GM12878 (cell line): ENCODE results near the gene STRA8. TPM values are rescaled to one million over a fixed set of nuclear protein-coding genes. Genes with fewer than 3 reads are reported as not detected.

Experiments
- ATAC-seq: fragments of 200-7000 bp; cut with Tn5 transposase; 3 replicates; pipeline ENCODE4 v1.9.1; 2020; ENCODE audit warnings: mild to moderate bottlenecking, moderate library complexity
- BruUV-seq: library from RNA; stranded (reverse); fragments of 400-500 nt; replicated peaks from 2 replicates; lab custom pipeline; 2021; lab: Mats Ljungman, UMichigan
- CTCF ChIA-PET: fragments of 300-600 bp; sonication (Branson Sonifier 250); formaldehyde crosslinking; extraction: SDS; loops from one replicate; lab custom pipeline; 2021; ENCODE audit warnings: inconsistent platforms; lab: Yijun Ruan, JAX
- POLR2A ChIA-PET: fragments of 350-600 bp; formaldehyde crosslinking; extraction: SDS; loops from one replicate; lab custom pipeline; 2021; ENCODE audit warnings: inconsistent platforms; lab: Charles Lee
- RAD21 ChIA-PET: fragments of 300-600 bp; sonication (Branson Sonifier 250); formaldehyde crosslinking; loops from one replicate; lab custom pipeline; 2023; ENCODE audit warnings: antibody characterized with exemption; ENCODE audit not compliant: unreplicated experiment; lab: Charles Lee
- SMC1A ChIA-PET: fragments of 300-600 bp; sonication (Branson Sonifier 250); formaldehyde crosslinking; loops from one replicate; lab custom pipeline; 2023; ENCODE audit not compliant: unreplicated experiment, uncharacterized antibody; lab: Charles Lee
- DNase-seq: peaks from one replicate; pipeline ENCODE4 v3.0.0-alpha.2; 2011; ENCODE audit warnings: low read depth, low spot score
- FAIRE-seq: peaks from 3 replicates; lab custom pipeline; 2011; peaks lifted over from hg19 to GRCh38; lab: Jason Lieb, UNC
- H2AFZ ChIP-seq: 2 replicates; pipeline ENCODE4 v1.6.0; 2011; ENCODE audit warnings: low read depth, low read length, control low read depth; ENCODE audit not compliant: control insufficient read depth
- H3K27ac ChIP-seq: 2 replicates; pipeline ENCODE4 v1.5.1; 2011; ENCODE audit warnings: control low read depth; ENCODE audit not compliant: control insufficient read depth, insufficient read depth
- H3K27me3 ChIP-seq, 2 experiments: replicated peaks in 1 of 2; 2 replicates each; pipeline versions ENCODE4 v1.6.0 to v1.6.1; 2011; ENCODE audit warnings: low read length in 1 of 2; ENCODE audit not compliant: control insufficient read depth in 2 of 2, insufficient read depth in 2 of 2
- H3K36me3 ChIP-seq, 2 experiments: 2 replicates each; pipeline ENCODE4 v1.5.1; 2011; ENCODE audit warnings: low read length in 1 of 2; ENCODE audit not compliant: control insufficient read depth in 2 of 2, insufficient read depth in 2 of 2
- H3K4me1 ChIP-seq: 2 replicates; pipeline ENCODE4 v1.6.1; 2011; ENCODE audit warnings: mild to moderate bottlenecking, low read length, moderate library complexity, mixed read lengths; ENCODE audit not compliant: control insufficient read depth, insufficient read depth
- H3K4me2 ChIP-seq: 2 replicates; pipeline ENCODE4 v1.6.0; 2011; ENCODE audit warnings: control low read depth; ENCODE audit not compliant: control insufficient read depth, insufficient read depth
- H3K4me3 ChIP-seq: fragments of 200-600 bp; sonication (generic); 2 replicates; pipeline ENCODE4 v1.5.1; 2016
- H3K79me2 ChIP-seq: 2 replicates; pipeline ENCODE4 v1.6.0; 2011; ENCODE audit warnings: low read length; ENCODE audit not compliant: control insufficient read depth, insufficient read depth
- H3K9ac ChIP-seq: 2 replicates; pipeline ENCODE4 v1.8.0; 2011; ENCODE audit warnings: low read length, control low read depth, mixed read lengths; ENCODE audit not compliant: control insufficient read depth, insufficient read depth
- H3K9me3 ChIP-seq: replicated peaks from 3 replicates; pipeline ENCODE4 v1.5.1; 2011; ENCODE audit warnings: mild to moderate bottlenecking, low read length; ENCODE audit not compliant: control insufficient read depth, insufficient read depth
- H4K20me1 ChIP-seq: 2 replicates; pipeline ENCODE4 v1.6.0; 2011; ENCODE audit not compliant: control insufficient read depth, insufficient read depth
- BCL11A ChIP-seq: IDR thresholded peaks from 2 replicates; pipeline ENCODE4 v1.6.1; 2011; ENCODE audit warnings: low read depth, low read length
- CREB1 ChIP-seq: IDR thresholded peaks from 2 replicates; pipeline ENCODE4 v1.6.1; 2012; ENCODE audit warnings: low read depth, mild to moderate bottlenecking, inconsistent platforms
- MEF2A ChIP-seq: IDR thresholded peaks from 2 replicates; pipeline ENCODE4 v1.6.1; 2011; ENCODE audit warnings: low read depth, mild to moderate bottlenecking, low read length, moderate library complexity; ENCODE audit not compliant: insufficient read depth
- MEF2B ChIP-seq: fragments of 450-650 bp; IDR thresholded peaks from 2 replicates; pipeline ENCODE4 v1.6.1; 2018; ENCODE audit warnings: mild to moderate bottlenecking, moderate library complexity; ENCODE audit not compliant: partially characterized antibody, poor library complexity, severe bottlenecking
- MLLT1 ChIP-seq: fragments of 450-650 bp; IDR thresholded peaks from 2 replicates; pipeline ENCODE4 v1.6.1; 2016; ENCODE audit warnings: mild to moderate bottlenecking
- MTA2 ChIP-seq: fragments of 450-650 bp; IDR thresholded peaks from 2 replicates; pipeline ENCODE4 v1.6.1; 2016; ENCODE audit warnings: low read depth, mild to moderate bottlenecking, moderate library complexity
- NFXL1 ChIP-seq: fragments of 450-650 bp; IDR thresholded peaks from 2 replicates; pipeline ENCODE4 v1.6.1; 2017; ENCODE audit warnings: antibody characterized with exemption, mild to moderate bottlenecking, borderline replicate concordance
- PML ChIP-seq: IDR thresholded peaks from 2 replicates; pipeline ENCODE4 v1.6.1; 2012; ENCODE audit warnings: low read length, inconsistent platforms
- RB1 ChIP-seq: fragments of 450-650 bp; formaldehyde crosslinking; IDR thresholded peaks from 2 replicates; pipeline ENCODE4 v1.6.1; 2017; ENCODE audit warnings: mild to moderate bottlenecking, borderline replicate concordance
- SUZ12 ChIP-seq: fragments of 200-600 bp; sonication (generic); IDR thresholded peaks from one replicate; pipeline ENCODE4 v1.6.1; 2018; ENCODE audit warnings: antibody characterized with exemption, mild to moderate bottlenecking; ENCODE audit not compliant: unreplicated experiment
- ZNF207 ChIP-seq: fragments of 450-650 bp; IDR thresholded peaks from 2 replicates; pipeline ENCODE4 v1.6.1; 2014; ENCODE audit warnings: antibody characterized with exemption, mild to moderate bottlenecking, borderline replicate concordance
- ZNF217 ChIP-seq: fragments of 450-650 bp; IDR thresholded peaks from 2 replicates; pipeline ENCODE4 v1.6.1; 2017; ENCODE audit warnings: antibody characterized with exemption, mild to moderate bottlenecking
- ZNF622 ChIP-seq: fragments of 450-650 bp; IDR thresholded peaks from 2 replicates; pipeline ENCODE4 v1.6.1; 2017; ENCODE audit warnings: mild to moderate bottlenecking, inconsistent platforms
- WGBS: methylation state at CpG from one replicate; pipeline ENCODE4 v1.1.6; 2016; ENCODE audit warnings: low lambda C conversion rate; ENCODE audit not compliant: insufficient replicate concordance, insufficient coverage; ENCODE audit errors: missing lambda C conversion rate; 5-methylcytosine and 5-hydroxymethylcytosine counted together
- in situ Hi-C: fragments of 300-500 bp; cut with MboI; formaldehyde crosslinking; loops from 9 replicates; pipeline ENCODE4 v1.14.3; 2018; ENCODE audit warnings: mixed read lengths
- intact Hi-C: fragments of 100-400 bp; cut with micrococcal nuclease; formaldehyde crosslinking; loops from one replicate; pipeline ENCODE4 v1.14.2; 2022; ENCODE audit not compliant: unreplicated experiment
- polyA plus RNA-seq, 11 experiments: library from polyadenylated mRNA; depleted of rRNA in 4 of 11; unstranded in 6 of 11; stranded (reverse) in 5 of 11; fragments of >200 nt; fragmentation: Nextera tagmentation in 4 of 11; fragmentation: Illumina TruSeq in 1 of 11; extraction: Ambion mirVana in 4 of 11; extraction: Trizol in 1 of 11; gene quantifications; 1 replicate in 1 of 11; 2 replicates in 10 of 11; pipeline versions ENCODE4 v1.2.1 to v1.2.3, GENCODE V29; 2011 to 2016; ENCODE audit warnings: inconsistent platforms in 2 of 11, missing spikeins in 2 of 11, low read depth in 1 of 11
- total RNA-seq, 4 experiments: library from RNA; depleted of rRNA in 3 of 4; stranded (reverse); fragments of >200 nt in 3 of 4; fragmentation: Illumina TruSeq in 1 of 4; extraction: Trizol in 1 of 4; gene quantifications; 2 replicates each; pipeline versions ENCODE4 v1.2.1 to v1.2.3, GENCODE V29; 2013 to 2021
- TF ChIP-seq, protein P1 (sequence below): fragments of 150-350 bp; IDR thresholded peaks from 2 replicates; pipeline ENCODE4 v1.6.1; 2016; ENCODE audit warnings: low read depth, low read length
- TF ChIP-seq, protein P2 (sequence below): fragments of 450-650 bp; formaldehyde crosslinking; IDR thresholded peaks from 2 replicates; pipeline ENCODE4 v1.4.0; 2022; ENCODE audit warnings: mild to moderate bottlenecking, moderate library complexity

Gene STRA8
- total and polyA plus RNA-seq, 10 of the 15 experiments (the other 5 are each of a cell fraction or from before 2014, with no cell fraction given) = 0.15 TPM; not detected in 9

DNA sequence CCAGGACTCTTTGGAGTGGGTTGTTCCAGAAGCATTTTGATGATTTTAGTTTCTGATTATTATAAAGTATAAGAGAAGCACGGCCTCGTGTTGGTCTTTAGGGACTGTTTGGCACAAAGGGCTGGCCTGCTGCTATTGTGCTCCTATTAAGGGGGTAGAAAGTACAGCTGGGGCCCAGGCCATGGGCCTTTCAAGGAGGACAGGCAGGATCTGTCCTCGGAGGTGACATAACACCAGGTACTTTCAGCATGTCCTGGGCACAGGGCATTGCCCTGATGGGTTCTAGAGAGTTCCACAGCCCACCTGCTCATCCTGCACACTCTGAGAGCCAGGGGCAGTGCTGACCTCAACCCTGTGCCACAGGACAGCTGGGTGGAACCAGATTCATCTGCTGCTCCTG lies 24.9 kb downstream of the STRA8 start (continued):
- TF ChIP-seq, protein P1, sequence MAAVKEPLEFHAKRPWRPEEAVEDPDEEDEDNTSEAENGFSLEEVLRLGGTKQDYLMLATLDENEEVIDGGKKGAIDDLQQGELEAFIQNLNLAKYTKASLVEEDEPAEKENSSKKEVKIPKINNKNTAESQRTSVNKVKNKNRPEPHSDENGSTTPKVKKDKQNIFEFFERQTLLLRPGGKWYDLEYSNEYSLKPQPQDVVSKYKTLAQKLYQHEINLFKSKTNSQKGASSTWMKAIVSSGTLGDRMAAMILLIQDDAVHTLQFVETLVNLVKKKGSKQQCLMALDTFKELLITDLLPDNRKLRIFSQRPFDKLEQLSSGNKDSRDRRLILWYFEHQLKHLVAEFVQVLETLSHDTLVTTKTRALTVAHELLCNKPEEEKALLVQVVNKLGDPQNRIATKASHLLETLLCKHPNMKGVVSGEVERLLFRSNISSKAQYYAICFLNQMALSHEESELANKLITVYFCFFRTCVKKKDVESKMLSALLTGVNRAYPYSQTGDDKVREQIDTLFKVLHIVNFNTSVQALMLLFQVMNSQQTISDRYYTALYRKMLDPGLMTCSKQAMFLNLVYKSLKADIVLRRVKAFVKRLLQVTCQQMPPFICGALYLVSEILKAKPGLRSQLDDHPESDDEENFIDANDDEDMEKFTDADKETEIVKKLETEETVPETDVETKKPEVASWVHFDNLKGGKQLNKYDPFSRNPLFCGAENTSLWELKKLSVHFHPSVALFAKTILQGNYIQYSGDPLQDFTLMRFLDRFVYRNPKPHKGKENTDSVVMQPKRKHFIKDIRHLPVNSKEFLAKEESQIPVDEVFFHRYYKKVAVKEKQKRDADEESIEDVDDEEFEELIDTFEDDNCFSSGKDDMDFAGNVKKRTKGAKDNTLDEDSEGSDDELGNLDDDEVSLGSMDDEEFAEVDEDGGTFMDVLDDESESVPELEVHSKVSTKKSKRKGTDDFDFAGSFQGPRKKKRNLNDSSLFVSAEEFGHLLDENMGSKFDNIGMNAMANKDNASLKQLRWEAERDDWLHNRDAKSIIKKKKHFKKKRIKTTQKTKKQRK = no peak
- TF ChIP-seq CREB1 = no peak

- H4K20me1 ChIP-seq = no peaks in the 10 kb centered on the region
- FAIRE-seq (no peak), ATAC-seq (no peak), DNase-seq (no peak)
- SMC1A ChIA-PET = no interaction called here
- H3K4me1 ChIP-seq = no peaks in the 10 kb centered on the region
- H3K9ac ChIP-seq = no peak overlapping the region
- no TSS peak for BruUV-seq
- intact Hi-C loops = no loop called here
- CTCF ChIA-PET = interaction anchor here (0.9 to 9.3 kb wide), 3 partner anchors 9 to 21 kb away, joined by 3 to 72 read pairs (median 3); no protein-coding TSS in a partner anchor
- peaks cover 11% of the 10 kb centered on the region for H3K9me3 ChIP-seq
- RAD21 ChIA-PET = no interaction called here
- no peaks in the 10 kb centered on the region for H3K27me3 ChIP-seq
- in situ Hi-C loops = no loop called here
- H3K4me3 ChIP-seq = no peak overlapping the region
- no peaks in the 10 kb centered on the region for H3K36me3 ChIP-seq
- POLR2A ChIA-PET = no interaction called here
- no peak overlapping the region for H2AFZ ChIP-seq
- H3K79me2 ChIP-seq = no peaks in the 10 kb centered on the region
- H3K27ac ChIP-seq = no peak overlapping the region
- H3K4me2 ChIP-seq = no peak overlapping the region
- 43% methylated on average over 6 of the region's 6 CpGs for WGBS
- TF ChIP-seq BCL11A (no peak), ZNF217 (no peak), ZNF622 (no peak), RB1 (no peak), MEF2B (no peak), MTA2 (no peak), CREB1 (no peak), MLLT1 (no peak), ZNF207 (no peak), SUZ12 (no peak), NFXL1 (no peak), PML (no peak), MEF2A (no peak)
- TF ChIP-seq, protein P2, sequence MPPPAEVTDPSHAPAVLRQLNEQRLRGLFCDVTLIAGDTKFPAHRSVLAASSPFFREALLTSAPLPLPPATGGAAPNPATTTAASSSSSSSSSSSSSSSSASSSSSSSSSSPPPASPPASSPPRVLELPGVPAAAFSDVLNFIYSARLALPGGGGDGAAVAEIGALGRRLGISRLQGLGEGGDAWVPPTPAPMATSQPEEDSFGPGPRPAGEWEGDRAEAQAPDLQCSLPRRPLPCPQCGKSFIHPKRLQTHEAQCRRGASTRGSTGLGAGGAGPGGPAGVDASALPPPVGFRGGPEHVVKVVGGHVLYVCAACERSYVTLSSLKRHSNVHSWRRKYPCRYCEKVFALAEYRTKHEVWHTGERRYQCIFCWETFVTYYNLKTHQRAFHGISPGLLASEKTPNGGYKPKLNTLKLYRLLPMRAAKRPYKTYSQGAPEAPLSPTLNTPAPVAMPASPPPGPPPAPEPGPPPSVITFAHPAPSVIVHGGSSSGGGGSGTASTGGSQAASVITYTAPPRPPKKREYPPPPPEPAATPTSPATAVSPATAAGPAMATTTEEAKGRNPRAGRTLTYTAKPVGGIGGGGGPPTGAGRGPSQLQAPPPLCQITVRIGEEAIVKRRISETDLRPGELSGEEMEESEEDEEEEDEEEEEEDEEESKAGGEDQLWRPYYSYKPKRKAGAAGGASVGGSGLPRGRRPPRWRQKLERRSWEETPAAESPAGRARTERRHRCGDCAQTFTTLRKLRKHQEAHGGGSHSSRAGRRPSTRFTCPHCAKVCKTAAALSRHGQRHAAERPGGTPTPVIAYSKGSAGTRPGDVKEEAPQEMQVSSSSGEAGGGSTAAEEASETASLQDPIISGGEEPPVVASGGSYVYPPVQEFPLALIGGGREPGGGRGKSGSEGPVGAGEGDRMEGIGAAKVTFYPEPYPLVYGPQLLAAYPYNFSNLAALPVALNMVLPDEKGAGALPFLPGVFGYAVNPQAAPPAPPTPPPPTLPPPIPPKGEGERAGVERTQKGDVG (CRISPR knock-in tag) = no peak
Measured at GRCh38 chr7:135259702-135260101, 26.1 kb downstream of the STRA8 start.
